Prostate gland (tissue), 2 donors: Measurements from ENCODE around the gene IL20.

Experiments
- CTCF ChIP-seq, 4 experiments: fragments of 200-600 bp in 2 of 4; fragments of 450-650 bp in 2 of 4; sonication (generic) in 2 of 4; IDR thresholded peaks; 1 replicate in 3 of 4; 2 replicates in 1 of 4; pipeline ENCODE4 v1.5.1; 2016 to 2019; ENCODE audit warnings: antibody characterized with exemption in 4 of 4, mild to moderate bottlenecking in 2 of 4, moderate library complexity in 2 of 4
- POLR2A ChIP-seq: fragments of 450-650 bp; IDR thresholded peaks from one replicate; pipeline ENCODE4 v1.6.1; 2016; ENCODE audit warnings: antibody characterized with exemption, mild to moderate bottlenecking
- POLR2AphosphoS5 ChIP-seq: sonication (generic); formaldehyde crosslinking; IDR thresholded peaks from one replicate; pipeline ENCODE4 v1.6.1; 2017; ENCODE audit warnings: antibody characterized with exemption

GRCh38 chr1:206878456-206878855 is 13.0 kb downstream of the IL20 start:
- TF ChIP-seq POLR2A (no peak), CTCF (IDR thresholded peaks at IDR 0.05) (no peak), POLR2AphosphoS5 (no peak)
